WTC11 (cell line): ENCODE results near the gene MPEG1.

Experiments used
- AR ChIP-seq: fragments of 250-450 bp; sonication (Bioruptor Pico); IDR thresholded peaks from 2 replicates; pipeline ENCODE4 v1.9.0; 2021; ENCODE audit warnings: mild to moderate bottlenecking
- ATF3 ChIP-seq: sonication (generic); formaldehyde crosslinking; conservative IDR thresholded peaks from 2 replicates; pipeline ENCODE4 v1.8.1; 2022; ENCODE audit warnings: mild to moderate bottlenecking, missing genetic modification reagents
- CTCF ChIP-seq: fragments of 200-600 bp; IDR thresholded peaks from 2 replicates; pipeline ENCODE4 v1.8.0; 2022; ENCODE audit warnings: antibody characterized with exemption

GRCh38 chr11:59259047-59259446 lies 46.3 kb upstream of the MPEG1 start:
- TF ChIP-seq ATF3 (CRISPR knock-in tag) = no peak
- TF ChIP-seq CTCF = no peak
- no peak for TF ChIP-seq AR (CRISPR knock-in tag)
